ENCODE data around the gene SIT1. TPM values are rescaled to one million over a fixed set of nuclear protein-coding genes. Genes with fewer than 3 reads are reported as not detected.

SIT1 gene
- total RNA-seq, 2 experiments from 2014 or later: 210 to 214 TPM

- Mint-ChIP-seq H3K9me3 (no peaks in the 10 kb centered on the region), H3K27me3 (peaks cover 6% of the 10 kb centered on the region), H3K27ac (no peak overlapping the region), H3K4me1 (peaks cover under 1% of the 10 kb centered on the region), H3K4me3 (no peak overlapping the region), H3K36me3 (ENCODE audit: low read depth) (no peaks in the 10 kb centered on the region)
- no peak for DNase-seq
- ChIA-PET CTCF (no interaction called here), POLR2A (no interaction called here)
Measured at GRCh38 chr9:35681341-35682002, 30.7 kb upstream of the SIT1 start.

GRCh38 chr9:35680331-35681105 lies 29.8 kb upstream of the SIT1 start:
- ChIA-PET POLR2A (interaction anchor here (1.0 kb wide), 1 partner anchor 52 kb away, joined by 3 read pairs; the partner anchor contains the start of genes CREB3 and TLN1), CTCF (interaction anchor here (1.5 kb wide), 1 partner anchor 16 kb away, joined by 6 read pairs; no protein-coding TSS in a partner anchor)
- H3K27me3 Mint-ChIP-seq: peaks cover 10% of the 10 kb centered on the region
- no peaks in the 10 kb centered on the region for H3K9me3 Mint-ChIP-seq
- no peak overlapping the region for H3K4me3 Mint-ChIP-seq
- no peak for DNase-seq
- no peaks in the 10 kb centered on the region for H3K36me3 Mint-ChIP-seq (ENCODE audit: low read depth)
- peaks cover 4% of the 10 kb centered on the region for H3K4me1 Mint-ChIP-seq
- no peak overlapping the region for H3K27ac Mint-ChIP-seq

- no peak overlapping the region for H3K27ac Mint-ChIP-seq
- DNase-seq: no peak
- H3K27me3 Mint-ChIP-seq: peaks cover 15% of the 10 kb centered on the region
- peaks cover 5% of the 10 kb centered on the region for H3K4me1 Mint-ChIP-seq
- CTCF ChIA-PET: interaction anchor here (1.5 kb wide), 1 partner anchor 16 kb away, joined by 6 read pairs; no protein-coding TSS in a partner anchor
- no peak overlapping the region for H3K4me3 Mint-ChIP-seq
- no peaks in the 10 kb centered on the region for H3K36me3 Mint-ChIP-seq (ENCODE audit: low read depth)
- POLR2A ChIA-PET: interaction anchor here (1.0 to 1.2 kb wide), 2 partner anchors 10 to 52 kb away, joined by 3 read pairs; partner anchors contain the start of genes CREB3 and TLN1
- no peaks in the 10 kb centered on the region for H3K9me3 Mint-ChIP-seq
Measured at GRCh38 chr9:35679766-35680330, 29.1 kb upstream of the SIT1 start.

GRCh38 chr9:35679091-35679490 lies 28.4 kb upstream of the SIT1 start:
- Mint-ChIP-seq H3K27ac (no peak overlapping the region), H3K36me3 (ENCODE audit: low read depth) (no peaks in the 10 kb centered on the region), H3K27me3 (peaks cover 22% of the 10 kb centered on the region), H3K4me3 (no peak overlapping the region), H3K4me1 (peaks cover 10% of the 10 kb centered on the region), H3K9me3 (no peaks in the 10 kb centered on the region)
- ChIA-PET POLR2A (interaction anchor here (1.2 kb wide), 1 partner anchor 11 kb away, joined by 3 read pairs; no protein-coding TSS in a partner anchor), CTCF (interaction anchor here (1.5 kb wide), 1 partner anchor 17 kb away, joined by 6 read pairs; no protein-coding TSS in a partner anchor)
- DNase-seq: no peak

GRCh38 chr9:35675732-35676392 lies 25.1 kb upstream of the SIT1 start:
- peaks cover 32% of the 10 kb centered on the region for H3K27me3 Mint-ChIP-seq
- no peaks in the 10 kb centered on the region for H3K9me3 Mint-ChIP-seq
- DNase-seq: no peak
- peaks cover 10% of the 10 kb centered on the region for H3K4me1 Mint-ChIP-seq
- ChIA-PET POLR2A (interaction anchor here (1.0 to 2.8 kb wide), 2 partner anchors 11 to 13 kb away, joined by 3 to 13 read pairs; partner anchors contain the start of genes ARHGEF39 and TPM2), CTCF (interaction anchor here (1.9 to 4.2 kb wide), 2 partner anchors 20 to 30 kb away, joined by 6 to 18 read pairs; no protein-coding TSS in a partner anchor)
- H3K36me3 Mint-ChIP-seq (ENCODE audit: low read depth): no peaks in the 10 kb centered on the region
- no peak overlapping the region for H3K27ac Mint-ChIP-seq
- H3K4me3 Mint-ChIP-seq: no peak overlapping the region

GRCh38 chr9:35675204-35675603 lies 24.5 kb upstream of the SIT1 start:
- H3K9me3 Mint-ChIP-seq: no peaks in the 10 kb centered on the region
- no peak overlapping the region for H3K27ac Mint-ChIP-seq

GRCh38 chr9:35674025-35674361 lies 23.3 kb upstream of the SIT1 start:
- Mint-ChIP-seq H3K9me3 (no peaks in the 10 kb centered on the region), H3K27ac (no peak overlapping the region), H3K36me3 (ENCODE audit: low read depth) (no peaks in the 10 kb centered on the region), H3K4me1 (peaks cover 10% of the 10 kb centered on the region), H3K27me3 (peaks cover 32% of the 10 kb centered on the region), H3K4me3 (no peak overlapping the region)
- DNase-seq: no peak
- CTCF ChIA-PET: interaction anchor here (1.4 to 4.2 kb wide), 2 partner anchors 8 to 22 kb away, joined by 4 to 18 read pairs; partner anchors contain the start of gene ARHGEF39
- POLR2A ChIA-PET: interaction anchor here (1.7 to 2.8 kb wide), 2 partner anchors 9 to 16 kb away, joined by 6 to 13 read pairs; partner anchors contain the start of genes ARHGEF39, CCDC107 and RMRP

More at GRCh38 chr9:35675204-35675603, 24.5 kb upstream of the SIT1 start:
- H3K27me3 Mint-ChIP-seq: peaks cover 32% of the 10 kb centered on the region
- peaks cover 10% of the 10 kb centered on the region for H3K4me1 Mint-ChIP-seq
- ChIA-PET POLR2A (interaction anchor here (0.7 to 2.8 kb wide), 3 partner anchors 10 to 605 kb away, joined by 3 to 13 read pairs (median 4); partner anchors contain the start of genes ARHGEF39 and TPM2), CTCF (interaction anchor here (1.4 to 4.2 kb wide), 3 partner anchors 10 to 29 kb away, joined by 4 to 18 read pairs (median 6); partner anchors contain the start of gene ARHGEF39)
- no peak overlapping the region for H3K4me3 Mint-ChIP-seq
- DNase-seq: no peak
- no peaks in the 10 kb centered on the region for H3K36me3 Mint-ChIP-seq (ENCODE audit: low read depth)

- ChIA-PET POLR2A (interaction anchor here (0.8 to 2.8 kb wide), 4 partner anchors 8 to 16 kb away, joined by 3 to 13 read pairs (median 4); partner anchors contain the start of genes ARHGEF39, CCDC107 and RMRP), CTCF (interaction anchor here (0.6 to 1.0 kb wide), 2 partner anchors 15 to 1026 kb away, joined by 3 read pairs; partner anchors contain the start of genes CCDC107 and RMRP)
- Mint-ChIP-seq H3K27me3 (peaks cover 32% of the 10 kb centered on the region), H3K4me1 (peaks cover 10% of the 10 kb centered on the region), H3K4me3 (no peak within 1 kb of the TSS), H3K36me3 (ENCODE audit: low read depth) (no peaks in the 10 kb centered on the region), H3K9me3 (peaks cover 1% of the 10 kb centered on the region), H3K27ac (no peak within 1 kb of the TSS)
- DNase-seq: no peak
Measured at GRCh38 chr9:35673132-35674024, 22.6 kb upstream of the SIT1 start, which contains the start of gene CA9. Gene CA9, plus strand, starts transcription at chr9:35673928. Its CDS starts 32 bp downstream, at chr9:35673960.

- Mint-ChIP-seq H3K36me3 (ENCODE audit: low read depth) (no peaks in the 10 kb centered on the region), H3K27me3 (peaks cover 15% of the 10 kb centered on the region), H3K4me3 (no peak overlapping the region), H3K9me3 (peaks cover 9% of the 10 kb centered on the region), H3K27ac (no peak overlapping the region), H3K4me1 (peaks cover 24% of the 10 kb centered on the region)
- CTCF ChIA-PET: interaction anchor here (1.0 to 3.7 kb wide), 6 partner anchors 8 to 53 kb away, joined by 3 to 19 read pairs (median 4); partner anchors contain the start of genes CCDC107 and RMRP
- POLR2A ChIA-PET: interaction anchor here (0.6 to 0.9 kb wide), 2 partner anchors 12 to 23 kb away, joined by 3 read pairs; no protein-coding TSS in a partner anchor
- no peak for DNase-seq
Measured at GRCh38 chr9:35669331-35670145, 18.8 kb upstream of the SIT1 start.

- Mint-ChIP-seq H3K4me3 (no peak overlapping the region), H3K9me3 (peaks cover 9% of the 10 kb centered on the region), H3K36me3 (ENCODE audit: low read depth) (peaks cover 13% of the 10 kb centered on the region), H3K27ac (no peak overlapping the region), H3K4me1 (peaks cover 37% of the 10 kb centered on the region), H3K27me3 (peaks cover under 1% of the 10 kb centered on the region)
- CTCF ChIA-PET: no interaction called here
- POLR2A ChIA-PET: no interaction called here
- DNase-seq: no peak
Measured at GRCh38 chr9:35667939-35668338, 17.2 kb upstream of the SIT1 start.
